HCT116 (cell line): ENCODE data around the gene CNTNAP2.
"Not testable (repeated sequence)": the region's sequence is repeated elsewhere in the genome, so short reads cannot be mapped to it uniquely, and the experiment has no call there.

Source experiments
- REST ChIP-seq: IDR thresholded peaks from 2 replicates; pipeline ENCODE4 v1.6.1; 2012; ENCODE audit warnings: low read depth
- TF ChIP-seq, protein P1 (sequence below), 3 experiments: fragments of 200-600 bp in 1 of 3; sonication (generic) in 1 of 3; IDR thresholded peaks in 2 of 3; conservative IDR thresholded peaks in 1 of 3; 2 replicates each; pipeline ENCODE4 v1.5.1; 2012 to 2017; ENCODE audit warnings: low read depth in 2 of 3, low read length in 2 of 3, antibody characterized with exemption in 1 of 3, borderline replicate concordance in 1 of 3, control low read depth in 1 of 3, mild to moderate bottlenecking in 1 of 3, mixed read lengths in 1 of 3, mixed run types in 1 of 3, moderate library complexity in 1 of 3; ENCODE audit not compliant: insufficient read depth in 1 of 3

GRCh38 chr7:148430690-148431089 lies 2314.1 kb downstream of the CNTNAP2 start:
- TF ChIP-seq, protein P1, sequence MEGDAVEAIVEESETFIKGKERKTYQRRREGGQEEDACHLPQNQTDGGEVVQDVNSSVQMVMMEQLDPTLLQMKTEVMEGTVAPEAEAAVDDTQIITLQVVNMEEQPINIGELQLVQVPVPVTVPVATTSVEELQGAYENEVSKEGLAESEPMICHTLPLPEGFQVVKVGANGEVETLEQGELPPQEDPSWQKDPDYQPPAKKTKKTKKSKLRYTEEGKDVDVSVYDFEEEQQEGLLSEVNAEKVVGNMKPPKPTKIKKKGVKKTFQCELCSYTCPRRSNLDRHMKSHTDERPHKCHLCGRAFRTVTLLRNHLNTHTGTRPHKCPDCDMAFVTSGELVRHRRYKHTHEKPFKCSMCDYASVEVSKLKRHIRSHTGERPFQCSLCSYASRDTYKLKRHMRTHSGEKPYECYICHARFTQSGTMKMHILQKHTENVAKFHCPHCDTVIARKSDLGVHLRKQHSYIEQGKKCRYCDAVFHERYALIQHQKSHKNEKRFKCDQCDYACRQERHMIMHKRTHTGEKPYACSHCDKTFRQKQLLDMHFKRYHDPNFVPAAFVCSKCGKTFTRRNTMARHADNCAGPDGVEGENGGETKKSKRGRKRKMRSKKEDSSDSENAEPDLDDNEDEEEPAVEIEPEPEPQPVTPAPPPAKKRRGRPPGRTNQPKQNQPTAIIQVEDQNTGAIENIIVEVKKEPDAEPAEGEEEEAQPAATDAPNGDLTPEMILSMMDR (IDR thresholded peaks at IDR 0.05 in 2 of 3, conservative IDR thresholded peaks at IDR 0.05 in 1 of 3; ENCODE audit: borderline replicate concordance in 1 of 3, insufficient read depth in 1 of 3, low read depth in 2 of 3, low read length in 2 of 3), result not testable (repeated sequence)
- TF ChIP-seq REST, result not testable (repeated sequence)
